DOHH2 (cell line): ENCODE data around the gene PDCL2.

Experiments
- H3F3A ChIP-seq: fragments of 200-600 bp; sonication (generic), shearing (Covaris generic); 2 replicates; pipeline ENCODE4 v1.6.0; 2016; ENCODE audit warnings: antibody characterized with exemption, mild to moderate bottlenecking; ENCODE audit not compliant: control insufficient read depth, insufficient read depth
- H3K27ac ChIP-seq: fragments of 200-600 bp; sonication (generic); 2 replicates; pipeline ENCODE4 v1.5.1; 2014; ENCODE audit warnings: low read depth, mild to moderate bottlenecking, low read length, moderate library complexity
- H3K27me3 ChIP-seq: fragments of 200-600 bp; sonication (generic); 2 replicates; pipeline ENCODE4 v1.6.1; 2014; ENCODE audit warnings: mild to moderate bottlenecking, low read length, mixed read lengths; ENCODE audit not compliant: control insufficient read depth
- H3K36me3 ChIP-seq: fragments of 200-600 bp; sonication (generic); 2 replicates; pipeline ENCODE4 v1.6.1; 2014; ENCODE audit warnings: mild to moderate bottlenecking, low read length, moderate library complexity, mixed read lengths; ENCODE audit not compliant: control insufficient read depth
- H3K4me1 ChIP-seq: fragments of 200-600 bp; sonication (generic); 2 replicates; pipeline ENCODE4 v1.6.1; 2014; ENCODE audit warnings: mild to moderate bottlenecking, low read length, mixed read lengths; ENCODE audit not compliant: control insufficient read depth
- H3K4me2 ChIP-seq: fragments of 200-600 bp; sonication (generic); 2 replicates; pipeline ENCODE4 v1.6.0; 2014; ENCODE audit warnings: mild to moderate bottlenecking, low read length, moderate library complexity
- H3K4me3 ChIP-seq: fragments of 200-600 bp; sonication (generic); 2 replicates; pipeline ENCODE4 v1.5.1; 2014; ENCODE audit warnings: mild to moderate bottlenecking, low read length, mixed read lengths
- H3K79me2 ChIP-seq: fragments of 200-600 bp; sonication (generic); 2 replicates; pipeline ENCODE4 v1.6.1; 2014; ENCODE audit warnings: mild to moderate bottlenecking, low read length, mixed read lengths; ENCODE audit not compliant: control insufficient read depth
- H3K9me2 ChIP-seq: fragments of 200-600 bp; sonication (generic); replicated peaks from 2 replicates; pipeline ENCODE4 v1.6.1; 2014; ENCODE audit warnings: mild to moderate bottlenecking, low read length, mixed read lengths; ENCODE audit not compliant: control insufficient read depth
- H3K9me3 ChIP-seq: fragments of 200-600 bp; sonication (generic); 2 replicates; pipeline ENCODE4 v1.6.1; 2014; ENCODE audit warnings: antibody characterized with exemption, low read length, mixed read lengths; ENCODE audit not compliant: control insufficient read depth, insufficient read depth
- H4K20me1 ChIP-seq: fragments of 200-600 bp; sonication (generic); 2 replicates; pipeline ENCODE4 v1.6.0; 2014; ENCODE audit warnings: low read depth, mild to moderate bottlenecking, antibody characterized with exemption, low read length, moderate library complexity; ENCODE audit not compliant: control insufficient read depth, insufficient read depth
- EZH2phosphoT487 ChIP-seq: fragments of 200-600 bp; sonication (generic); IDR thresholded peaks from 2 replicates; pipeline ENCODE4 v1.6.1; 2017; ENCODE audit warnings: borderline replicate concordance, mild to moderate bottlenecking, antibody characterized with exemption, low read length, moderate library complexity, mixed read lengths
- TF ChIP-seq, protein P1 (sequence below): fragments of 200-600 bp; sonication (generic); IDR thresholded peaks from one replicate; pipeline ENCODE4 v1.5.1; 2014; ENCODE audit warnings: antibody characterized with exemption, mild to moderate bottlenecking, low read depth, low read length; ENCODE audit not compliant: poor library complexity, severe bottlenecking

Gene PDCL2

GRCh38 chr4:55509266-55509665 lies 82.8 kb downstream of the PDCL2 start:
- Histone ChIP-seq H3K27me3 (no peaks in the 10 kb centered on the region), H3K4me2 (no peak overlapping the region), H3K27ac (no peak overlapping the region), H3K36me3 (no peaks in the 10 kb centered on the region), H3K4me1 (peaks cover 4% of the 10 kb centered on the region; the same call in 1 of the 2 replicates), H3K4me3 (no peak overlapping the region), H3K9me3 (no peaks in the 10 kb centered on the region), H4K20me1 (no peaks in the 10 kb centered on the region), H3F3A (no peaks in the 10 kb centered on the region), H3K9me2 (no peaks in the 10 kb centered on the region), H3K79me2 (no peaks in the 10 kb centered on the region)
- no peak for TF ChIP-seq EZH2phosphoT487
- TF ChIP-seq, protein P1, sequence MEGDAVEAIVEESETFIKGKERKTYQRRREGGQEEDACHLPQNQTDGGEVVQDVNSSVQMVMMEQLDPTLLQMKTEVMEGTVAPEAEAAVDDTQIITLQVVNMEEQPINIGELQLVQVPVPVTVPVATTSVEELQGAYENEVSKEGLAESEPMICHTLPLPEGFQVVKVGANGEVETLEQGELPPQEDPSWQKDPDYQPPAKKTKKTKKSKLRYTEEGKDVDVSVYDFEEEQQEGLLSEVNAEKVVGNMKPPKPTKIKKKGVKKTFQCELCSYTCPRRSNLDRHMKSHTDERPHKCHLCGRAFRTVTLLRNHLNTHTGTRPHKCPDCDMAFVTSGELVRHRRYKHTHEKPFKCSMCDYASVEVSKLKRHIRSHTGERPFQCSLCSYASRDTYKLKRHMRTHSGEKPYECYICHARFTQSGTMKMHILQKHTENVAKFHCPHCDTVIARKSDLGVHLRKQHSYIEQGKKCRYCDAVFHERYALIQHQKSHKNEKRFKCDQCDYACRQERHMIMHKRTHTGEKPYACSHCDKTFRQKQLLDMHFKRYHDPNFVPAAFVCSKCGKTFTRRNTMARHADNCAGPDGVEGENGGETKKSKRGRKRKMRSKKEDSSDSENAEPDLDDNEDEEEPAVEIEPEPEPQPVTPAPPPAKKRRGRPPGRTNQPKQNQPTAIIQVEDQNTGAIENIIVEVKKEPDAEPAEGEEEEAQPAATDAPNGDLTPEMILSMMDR = no peak

- no peak for TF ChIP-seq EZH2phosphoT487
- TF ChIP-seq, protein P1 = no peak
- Histone ChIP-seq H3K36me3 (no peaks in the 10 kb centered on the region), H3K79me2 (no peaks in the 10 kb centered on the region)
Measured at GRCh38 chr4:55507612-55508011, 84.4 kb downstream of the PDCL2 start.

More at GRCh38 chr4:55507612-55508011, 84.4 kb downstream of the PDCL2 start:
- H3K4me2 ChIP-seq = no peak overlapping the region
- H3K4me3 ChIP-seq = no peak overlapping the region
- H3K9me3 ChIP-seq = no peaks in the 10 kb centered on the region
- no peaks in the 10 kb centered on the region for H3F3A ChIP-seq
- H3K27me3 ChIP-seq = no peaks in the 10 kb centered on the region
- H4K20me1 ChIP-seq = no peaks in the 10 kb centered on the region
- no peaks in the 10 kb centered on the region for H3K9me2 ChIP-seq
- peaks cover 4% of the 10 kb centered on the region; the same call in 1 of the 2 replicates for H3K4me1 ChIP-seq
- H3K27ac ChIP-seq = no peak overlapping the region
